Activated CD8-positive, alpha-beta memory T cell treated with anti-CD3 and anti-CD28 coated beads for 36 hours (primary cell): ENCODE data around the gene WNT9A. TPM values are rescaled to one million over a fixed set of nuclear protein-coding genes. Genes with fewer than 3 reads are reported as not detected.
"Not testable (repeated sequence)": the region's sequence is repeated elsewhere in the genome, so short reads cannot be mapped to it uniquely, and the experiment has no call there.

ENCODE experiments used
- CTCF ChIA-PET: fragments of 350-600 bp; sonication (Branson Sonifier 250); formaldehyde crosslinking; loops from one replicate; lab custom pipeline; 2021; ENCODE audit warnings: antibody characterized with exemption; lab: Charles Lee
- POLR2A ChIA-PET: fragments of 350-600 bp; sonication (Branson Sonifier 250); formaldehyde crosslinking; loops from one replicate; lab custom pipeline; 2021; ENCODE audit warnings: antibody characterized with exemption; lab: Charles Lee
- total RNA-seq, 2 experiments: library from RNA; stranded (reverse); gene quantifications; one replicate each; pipeline ENCODE4 v1.2.3, GENCODE V29; 2021

WNT9A gene
- total RNA-seq, 2 experiments from 2014 or later, result not detected

- ChIA-PET CTCF (no interaction called here), POLR2A (no interaction called here)
Measured at GRCh38 chr1:227884370-227885134, 63.2 kb downstream of the WNT9A start.

DNA sequence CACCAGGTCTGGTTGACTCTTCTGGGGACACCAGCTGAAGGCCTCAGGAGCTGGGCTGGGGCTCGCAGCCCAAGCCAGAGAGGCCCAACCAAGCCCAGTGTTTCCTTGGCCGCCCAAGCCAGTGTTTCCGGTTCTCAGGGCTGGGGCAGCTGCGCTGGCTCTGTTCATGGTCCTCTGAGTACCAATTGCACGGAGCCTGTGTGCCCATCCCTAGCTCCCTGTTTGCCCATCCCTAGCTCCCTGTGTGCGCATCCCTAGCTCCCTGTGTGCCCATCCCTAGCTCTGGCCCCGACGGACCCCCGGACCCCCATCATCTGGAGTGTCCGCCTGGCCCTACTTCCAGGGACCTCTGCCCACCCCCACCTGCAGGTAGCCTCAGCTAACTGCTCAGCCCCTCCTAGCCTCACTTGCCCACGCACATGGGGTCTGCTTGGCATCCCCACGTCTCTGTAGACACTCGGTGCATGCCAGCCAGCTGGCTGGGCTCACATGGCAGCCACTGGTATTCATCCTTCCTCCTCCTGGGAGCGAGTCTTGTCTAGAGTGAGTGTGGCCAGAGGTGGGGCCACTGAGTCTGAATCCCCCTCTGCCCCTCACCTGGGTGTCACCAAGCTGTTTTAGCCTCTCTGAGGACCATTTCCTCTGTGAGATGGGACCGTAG, 64.0 kb downstream of the WNT9A start:
- ChIA-PET CTCF (no interaction called here), POLR2A (no interaction called here)

DNA sequence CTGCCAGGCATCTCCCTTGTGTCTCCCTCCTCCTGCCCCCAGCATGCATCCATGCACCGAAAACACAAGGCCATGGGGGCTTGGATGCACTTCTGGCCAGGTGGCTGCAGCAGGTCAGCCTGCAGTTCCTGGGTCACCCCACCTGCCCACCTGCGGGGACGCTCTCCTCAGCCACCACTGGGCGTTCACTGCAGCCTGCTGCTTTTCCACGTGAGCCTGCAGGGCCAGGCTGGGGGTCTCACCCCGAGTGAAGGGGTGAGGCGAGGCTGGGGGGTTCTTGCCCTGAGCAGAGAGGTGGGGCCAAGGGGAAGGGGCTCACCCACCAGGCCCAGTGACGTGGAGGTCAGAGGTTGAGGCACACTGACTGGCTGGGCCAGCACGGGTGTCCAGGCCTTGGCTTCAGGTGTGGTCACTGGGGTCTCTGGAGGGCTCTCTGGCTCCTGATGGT, 64.6 kb downstream of the WNT9A start:
- ChIA-PET POLR2A (no interaction called here), CTCF (no interaction called here)

GRCh38 chr1:227880342-227880924, 67.3 kb downstream of the WNT9A start:
- ChIA-PET CTCF (no interaction called here), POLR2A (interaction anchor here (0.6 kb wide), 1 partner anchor 108 kb away, joined by 3 read pairs; no protein-coding TSS in a partner anchor)

GRCh38 chr1:227877810-227878209, 69.9 kb downstream of the WNT9A start:
- POLR2A ChIA-PET, CTCF ChIA-PET: not testable (repeated sequence)

GRCh38 chr1:227871892-227872291, 75.8 kb downstream of the WNT9A start:
- CTCF ChIA-PET, POLR2A ChIA-PET: not testable (repeated sequence)

- CTCF ChIA-PET, result no interaction called here
Measured at GRCh38 chr1:227870366-227870765, 77.4 kb downstream of the WNT9A start.

GRCh38 chr1:227869851-227870305, 77.9 kb downstream of the WNT9A start:
- ChIA-PET CTCF (no interaction called here), POLR2A (no interaction called here)

More at GRCh38 chr1:227870366-227870765, 77.4 kb downstream of the WNT9A start:
- POLR2A ChIA-PET, result no interaction called here

DNA sequence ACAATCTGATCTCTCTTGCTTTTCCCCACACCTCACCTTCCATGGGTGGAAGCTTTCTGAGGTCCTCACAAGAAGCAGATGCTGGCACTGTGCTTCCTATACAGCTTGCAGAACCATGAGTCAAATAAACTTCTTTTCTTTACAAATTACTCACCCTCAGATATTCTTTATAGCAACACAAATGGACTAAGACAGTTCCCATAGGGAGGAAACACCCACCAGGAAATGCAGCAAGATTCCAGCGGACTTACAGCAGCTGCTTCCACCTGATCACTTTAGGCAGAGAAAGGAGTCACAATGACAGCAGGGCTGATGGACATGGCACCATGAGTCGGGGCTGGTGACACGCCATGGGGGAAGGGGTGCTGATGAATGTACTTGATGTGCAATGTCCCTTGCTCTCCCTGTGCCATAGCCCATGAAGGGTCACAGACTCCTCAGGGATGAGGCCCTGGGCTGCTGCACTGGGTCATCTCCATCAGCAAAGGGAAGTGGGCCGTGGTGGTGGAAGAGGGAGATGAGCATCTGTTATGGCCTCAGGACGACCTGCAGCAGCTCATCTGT, 78.4 kb downstream of the WNT9A start:
- ChIA-PET POLR2A (no interaction called here), CTCF (no interaction called here)

Other genes with a start within 250 kb of the WNT9A start
- gene JMJD4, start 212.6 kb downstream of the WNT9A start, total RNA-seq, result 10 to 100 TPM; 28.4 to 32.3 TPM
- gene SNAP47, start 212.5 kb downstream of the WNT9A start, total RNA-seq, result 10 to 100 TPM; 25.5 to 27.6 TPM
- gene PRSS38, start 132.3 kb downstream of the WNT9A start, total RNA-seq, result not detected
- gene WNT3A, start 59.1 kb upstream of the WNT9A start, total RNA-seq, result not detected
- gene ARF1, start 134.8 kb upstream of the WNT9A start, total RNA-seq, result 100 to 1,000 TPM; 373 to 392 TPM
- 10 to 100 TPM; 25.7 to 27.6 TPM for gene C1orf35, start 155.4 kb upstream of the WNT9A start, total RNA-seq
- 10 to 100 TPM; 69.7 to 75.8 TPM for gene MRPL55, start 161.4 kb upstream of the WNT9A start, total RNA-seq
- gene GUK1, start 192.3 kb upstream of the WNT9A start, total RNA-seq, result 100 to 1,000 TPM; 264 to 267 TPM
- under 1 TPM; 0.67 to 0.74 TPM for gene GJC2, start 202.0 kb upstream of the WNT9A start, total RNA-seq
- 10 to 100 TPM; 12.6 to 16.3 TPM for gene IBA57, start 217.9 kb upstream of the WNT9A start, total RNA-seq